Measurements from ENCODE around the gene AQR.

The AQR gene

GRCh38 chr15:34851007-34851406 is 118.5 kb downstream of the AQR start:
- no peak overlapping the region for H3K4me3 ChIP-seq (ENCODE audit: low read depth, low read length)
- no peak for DNase-seq (ENCODE audit: low read depth, low spot score)
- ChIA-PET CTCF (no interaction called here), POLR2A (no interaction called here)
- TF ChIP-seq CTCF (IDR thresholded peaks at IDR 0.05; ENCODE audit: insufficient read depth, low read length, missing control alignments), result no peak

- TF ChIP-seq CTCF (IDR thresholded peaks at IDR 0.05; ENCODE audit: insufficient read depth, low read length, missing control alignments), result no peak
- DNase-seq (ENCODE audit: low read depth, low spot score), result no peak
- ChIA-PET CTCF (interaction anchor here (0.8 kb wide), 1 partner anchor 70 kb away, joined by 4 read pairs; no protein-coding TSS in a partner anchor), POLR2A (no interaction called here)
- H3K4me3 ChIP-seq (ENCODE audit: low read depth, low read length), result no peak overlapping the region
Observed at GRCh38 chr15:34850121-34850520, 119.4 kb downstream of the AQR start.

- CTCF ChIA-PET, result interaction anchor here (0.8 kb wide), 1 partner anchor 71 kb away, joined by 4 read pairs; no protein-coding TSS in a partner anchor
- POLR2A ChIA-PET, result no interaction called here
- no peak for TF ChIP-seq CTCF (IDR thresholded peaks at IDR 0.05; ENCODE audit: insufficient read depth, low read length, missing control alignments)
- H3K4me3 ChIP-seq (ENCODE audit: low read depth, low read length), result no peak overlapping the region
- DNase-seq (ENCODE audit: low read depth, low spot score), result no peak
Observed at GRCh38 chr15:34849364-34849959, 120.1 kb downstream of the AQR start.

- POLR2A ChIA-PET, result no interaction called here
- H3K4me3 ChIP-seq (ENCODE audit: low read depth, low read length), result no peak overlapping the region
- CTCF ChIA-PET, result interaction anchor here (1.5 kb wide), 1 partner anchor 786 kb away, joined by 3 read pairs; no protein-coding TSS in a partner anchor
- no peak for DNase-seq (ENCODE audit: low read depth, low spot score)
- TF ChIP-seq CTCF (IDR thresholded peaks at IDR 0.05; ENCODE audit: insufficient read depth, low read length, missing control alignments), result no peak
Observed at GRCh38 chr15:34847598-34847997, 121.9 kb downstream of the AQR start.

- ChIA-PET CTCF (no interaction called here), POLR2A (no interaction called here)
- no peak overlapping the region for H3K4me3 ChIP-seq (ENCODE audit: low read depth, low read length)
- DNase-seq (ENCODE audit: low read depth, low spot score), result no peak
- no peak for TF ChIP-seq CTCF (IDR thresholded peaks at IDR 0.05; ENCODE audit: insufficient read depth, low read length, missing control alignments)
Observed at GRCh38 chr15:34841262-34841725, 128.2 kb downstream of the AQR start.

- TF ChIP-seq CTCF (IDR thresholded peaks at IDR 0.05; ENCODE audit: insufficient read depth, low read length, missing control alignments), result no peak
- CTCF ChIA-PET, result interaction anchor here (3.3 kb wide), 1 partner anchor 130 kb away, joined by 11 read pairs; no protein-coding TSS in a partner anchor
- POLR2A ChIA-PET, result no interaction called here
- no peak overlapping the region for H3K4me3 ChIP-seq (ENCODE audit: low read depth, low read length)
- DNase-seq (ENCODE audit: low read depth, low spot score), result no peak
Observed at GRCh38 chr15:34838282-34838681, 131.3 kb downstream of the AQR start.
